Measurements from ENCODE around the gene NUDC.

The NUDC gene

GRCh38 chr1:26994020-26994786, 72.7 kb downstream of the NUDC start:
- DNase-seq (ENCODE audit: low read depth), result no peak
- H3K4me3 ChIP-seq (ENCODE audit: low read depth, low read length), result peak overlapping the region; percentile 71
- no peak for TF ChIP-seq CTCF (conservative IDR thresholded peaks at IDR 0.05; ENCODE audit: low read depth, low read length)

GRCh38 chr1:26994787-26995517, 73.4 kb downstream of the NUDC start:
- H3K4me3 ChIP-seq (ENCODE audit: low read depth, low read length), result peak overlapping the region; percentile 71
- DNase-seq (ENCODE audit: low read depth), result no peak
- TF ChIP-seq CTCF (conservative IDR thresholded peaks at IDR 0.05; ENCODE audit: low read depth, low read length), result no peak

GRCh38 chr1:26996024-26996423, 74.5 kb downstream of the NUDC start:
- no peak for DNase-seq (ENCODE audit: low read depth)
- no peak overlapping the region for H3K4me3 ChIP-seq (ENCODE audit: low read depth, low read length)
- no peak for TF ChIP-seq CTCF (conservative IDR thresholded peaks at IDR 0.05; ENCODE audit: low read depth, low read length)
